VCaP (cell line): ENCODE data around the gene CYSRT1.
A peak's percentile ranks its signal among the peaks of the same experiment; 100 is the strongest.

Experiments
- H3K27ac ChIP-seq: fragments of 450-650 bp; 2 replicates; pipeline ENCODE4 v1.5.1; 2017
- TF ChIP-seq, protein P1 (sequence below): fragments of 450-650 bp; conservative IDR thresholded peaks from 2 replicates; pipeline ENCODE4 v1.5.1; 2017; ENCODE audit warnings: mild to moderate bottlenecking, moderate library complexity

The CYSRT1 gene

DNA sequence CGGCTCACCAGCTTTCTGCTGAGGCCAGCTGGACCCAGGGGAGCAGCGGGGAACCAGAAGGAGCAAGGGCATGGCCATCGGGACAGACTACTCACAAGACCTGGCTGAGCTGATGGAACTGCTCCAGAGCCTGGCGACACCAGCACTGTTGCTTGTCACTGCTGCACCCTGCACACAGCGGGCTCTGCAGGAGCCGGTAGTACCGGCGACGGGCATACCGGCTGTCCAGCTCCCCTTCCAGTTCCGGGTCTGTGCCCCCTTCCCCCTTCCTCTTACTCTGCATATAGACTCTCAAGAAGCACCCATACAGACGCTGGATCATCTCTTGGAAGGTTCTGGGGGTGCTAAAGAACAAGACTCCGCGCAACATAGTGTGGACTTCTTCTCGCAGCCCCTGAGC lies 37.6 kb upstream of the CYSRT1 start:
- TF ChIP-seq, protein P1, sequence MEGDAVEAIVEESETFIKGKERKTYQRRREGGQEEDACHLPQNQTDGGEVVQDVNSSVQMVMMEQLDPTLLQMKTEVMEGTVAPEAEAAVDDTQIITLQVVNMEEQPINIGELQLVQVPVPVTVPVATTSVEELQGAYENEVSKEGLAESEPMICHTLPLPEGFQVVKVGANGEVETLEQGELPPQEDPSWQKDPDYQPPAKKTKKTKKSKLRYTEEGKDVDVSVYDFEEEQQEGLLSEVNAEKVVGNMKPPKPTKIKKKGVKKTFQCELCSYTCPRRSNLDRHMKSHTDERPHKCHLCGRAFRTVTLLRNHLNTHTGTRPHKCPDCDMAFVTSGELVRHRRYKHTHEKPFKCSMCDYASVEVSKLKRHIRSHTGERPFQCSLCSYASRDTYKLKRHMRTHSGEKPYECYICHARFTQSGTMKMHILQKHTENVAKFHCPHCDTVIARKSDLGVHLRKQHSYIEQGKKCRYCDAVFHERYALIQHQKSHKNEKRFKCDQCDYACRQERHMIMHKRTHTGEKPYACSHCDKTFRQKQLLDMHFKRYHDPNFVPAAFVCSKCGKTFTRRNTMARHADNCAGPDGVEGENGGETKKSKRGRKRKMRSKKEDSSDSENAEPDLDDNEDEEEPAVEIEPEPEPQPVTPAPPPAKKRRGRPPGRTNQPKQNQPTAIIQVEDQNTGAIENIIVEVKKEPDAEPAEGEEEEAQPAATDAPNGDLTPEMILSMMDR: no peak
- peak overlapping the region; percentile 97; the same call in 1 of the 2 replicates for H3K27ac ChIP-seq

DNA sequence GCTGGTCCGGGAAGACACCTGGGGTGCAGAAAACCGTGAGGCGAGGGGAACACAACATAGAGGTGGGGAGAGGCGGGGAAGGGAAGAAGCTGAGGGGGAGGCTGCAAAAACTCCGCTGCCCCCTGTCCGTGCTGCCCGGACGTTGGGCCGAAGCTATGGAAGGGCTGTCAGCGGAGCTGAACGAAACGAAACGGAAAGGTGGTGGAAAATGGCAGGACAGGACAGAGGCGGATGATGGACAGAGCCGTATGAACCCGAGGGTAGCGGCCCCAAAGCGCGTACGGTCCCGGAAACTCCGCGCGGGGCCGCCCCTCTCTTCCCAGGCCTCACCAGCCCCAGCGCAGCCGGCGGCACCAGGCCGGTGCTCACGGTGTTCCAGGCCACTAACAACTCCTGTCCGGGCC lies 36.9 kb upstream of the CYSRT1 start:
- peak overlapping the region; percentile 97 for H3K27ac ChIP-seq

DNA sequence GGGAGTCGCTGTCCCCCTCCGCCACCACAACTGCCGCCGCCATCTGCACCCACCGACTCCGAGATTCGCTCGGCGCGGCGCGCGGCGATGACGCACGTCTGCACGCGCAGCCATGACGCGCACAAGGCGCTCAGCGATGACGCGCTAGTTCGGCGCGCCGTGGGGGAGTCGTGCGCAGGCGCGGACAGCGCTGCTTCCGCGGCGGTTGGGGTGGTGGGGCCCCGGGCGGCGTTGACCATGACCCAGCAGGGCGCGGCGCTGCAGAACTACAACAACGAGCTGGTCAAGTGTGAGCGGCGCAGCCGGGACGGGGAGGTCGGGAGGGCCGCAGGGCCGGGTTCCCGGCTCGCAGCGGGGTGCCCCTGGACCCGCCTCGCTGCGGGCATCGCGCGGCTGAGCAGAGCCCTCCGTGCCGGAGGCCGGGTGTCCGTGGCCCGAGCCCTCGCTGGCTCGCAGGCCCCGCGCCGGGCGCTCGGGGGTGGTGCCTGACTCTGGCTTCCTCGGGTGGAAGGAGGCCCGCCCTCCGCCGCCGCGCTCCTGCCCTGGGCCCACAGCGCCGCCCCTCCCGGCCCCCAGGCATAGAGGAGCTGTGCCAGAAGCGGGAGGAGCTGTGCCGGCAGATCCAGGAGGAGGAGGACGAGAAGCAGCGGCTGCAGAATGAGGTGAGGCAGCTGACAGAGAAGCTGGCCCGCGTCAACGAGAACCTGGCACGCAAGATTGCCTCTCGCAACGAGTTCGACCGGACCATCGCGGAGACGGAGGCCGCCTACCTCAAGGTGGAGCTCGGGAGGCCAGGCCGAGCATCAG lies 36.3 kb upstream of the CYSRT1 start, which contains the start of the genes ANAPC2 and SSNA1:
Gene ANAPC2, minus strand, starts transcription at position 71 of the 807 bp plus-strand sequence. Its CDS starts 28 bp downstream, at position 43.
Gene SSNA1, plus strand, starts transcription at position 187 of the 807 bp plus-strand sequence. Its CDS starts 51 bp downstream, at position 238.
- peak within 1 kb of the TSS; percentile 97 for H3K27ac ChIP-seq
- TF ChIP-seq, protein P1: peak; percentile 52

More for the DNA sequence above, 36.9 kb upstream of the CYSRT1 start:
- TF ChIP-seq, protein P1: no peak

DNA sequence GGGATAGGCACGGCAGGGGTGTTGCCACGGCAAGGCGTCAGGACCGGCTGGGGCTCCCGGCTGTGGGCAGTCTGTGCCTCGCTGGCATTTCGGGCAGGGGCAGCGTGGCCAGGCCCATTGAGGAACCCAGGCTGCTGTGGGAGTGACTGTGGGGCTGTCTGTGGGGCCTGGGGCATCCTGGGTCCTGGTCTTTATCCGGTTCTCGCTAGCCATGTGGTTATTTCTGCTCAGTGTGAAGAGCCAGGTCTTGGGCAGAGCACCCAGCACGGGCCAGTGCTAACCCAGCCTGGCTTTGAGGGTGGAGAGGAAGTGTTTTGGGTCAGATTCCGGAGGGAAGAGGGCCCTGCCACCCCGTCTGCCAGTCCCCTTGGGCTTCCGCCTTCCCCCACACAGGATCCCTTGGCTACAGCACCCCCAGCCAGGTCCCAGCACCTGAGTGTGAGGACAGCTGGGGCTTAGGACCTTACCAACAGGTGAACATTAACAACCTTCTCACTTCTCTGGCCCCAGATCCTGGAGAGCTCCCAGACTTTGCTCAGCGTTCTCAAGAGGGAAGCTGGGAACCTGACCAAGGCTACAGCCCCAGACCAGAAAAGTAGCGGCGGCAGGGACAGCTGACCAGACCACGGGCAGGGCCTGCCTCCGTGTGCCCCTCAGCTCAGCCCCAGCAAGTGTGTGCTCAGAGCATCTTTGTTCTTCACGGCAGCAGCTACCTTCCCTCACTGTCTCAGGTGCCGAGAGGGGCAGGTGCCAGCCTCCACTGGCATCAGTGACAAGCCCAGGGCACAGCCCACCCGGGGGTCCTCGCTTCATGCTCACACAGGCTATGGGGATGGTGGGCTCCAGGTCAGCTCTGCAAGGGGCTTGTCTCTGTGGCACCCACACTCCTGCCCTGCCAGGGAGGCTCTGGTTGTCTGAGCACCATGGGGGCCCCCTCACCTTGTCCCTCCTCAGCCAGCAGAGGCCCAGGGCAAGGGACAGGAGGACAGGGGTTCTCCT lies 35.4 kb upstream of the CYSRT1 start:
- H3K27ac ChIP-seq: peak overlapping the region; percentile 97
- TF ChIP-seq, protein P1: no peak

DNA sequence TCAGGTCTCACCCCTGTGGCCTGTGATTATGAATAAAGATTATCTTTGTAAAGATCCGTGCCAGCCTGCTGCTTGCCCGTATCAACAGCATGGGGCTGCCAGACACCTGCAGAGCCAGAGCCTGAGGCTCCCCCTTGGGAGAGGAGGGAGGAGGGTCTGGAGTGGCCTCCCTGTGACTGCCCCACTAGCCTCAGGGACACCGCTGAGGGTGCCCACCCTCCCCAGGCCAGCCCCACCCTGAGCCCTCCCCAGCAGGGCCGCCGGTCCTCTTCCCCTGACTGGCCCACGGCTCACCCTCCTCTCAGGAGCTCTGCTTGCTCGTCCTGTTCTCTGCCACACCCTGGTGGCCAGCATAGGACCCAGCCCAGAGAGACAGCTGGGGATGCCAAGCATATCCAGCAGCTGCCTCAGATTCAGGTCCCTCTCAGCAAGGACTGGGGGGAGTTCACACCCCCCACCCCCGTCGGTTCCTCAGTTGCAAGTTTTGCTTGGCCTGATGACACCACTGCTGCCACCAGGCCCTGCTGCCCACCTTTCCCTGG lies 34.6 kb upstream of the CYSRT1 start:
- TF ChIP-seq, protein P1: peak; percentile 42

DNA sequence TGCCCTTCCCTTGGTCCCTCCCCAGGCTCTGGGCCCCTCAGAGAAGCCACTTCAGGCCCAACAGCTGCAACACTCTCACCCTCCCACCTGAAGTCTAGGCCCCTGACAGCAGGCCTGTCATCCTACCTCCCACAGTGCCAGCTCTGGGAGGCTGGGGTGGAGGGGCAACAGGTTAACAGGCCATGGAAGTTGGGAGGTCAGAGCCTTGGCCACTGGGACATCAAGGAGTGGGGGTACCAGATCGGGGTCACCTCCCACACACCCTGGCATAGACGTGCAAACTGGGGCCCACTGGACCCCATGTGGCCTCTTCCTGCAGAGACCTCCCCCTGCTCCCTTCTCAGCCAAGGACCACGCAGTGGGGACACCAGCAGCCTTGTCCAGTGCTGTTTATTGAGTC lies 33.7 kb upstream of the CYSRT1 start:
- TF ChIP-seq, protein P1: no peak

More for the DNA sequence above, 34.6 kb upstream of the CYSRT1 start:
- H3K27ac ChIP-seq: peak overlapping the region; percentile 97

More for the DNA sequence above, 33.7 kb upstream of the CYSRT1 start:
- peak overlapping the region; percentile 97 for H3K27ac ChIP-seq
